ENCODE results near the gene OR11A1.

Gene OR11A1, protein sequence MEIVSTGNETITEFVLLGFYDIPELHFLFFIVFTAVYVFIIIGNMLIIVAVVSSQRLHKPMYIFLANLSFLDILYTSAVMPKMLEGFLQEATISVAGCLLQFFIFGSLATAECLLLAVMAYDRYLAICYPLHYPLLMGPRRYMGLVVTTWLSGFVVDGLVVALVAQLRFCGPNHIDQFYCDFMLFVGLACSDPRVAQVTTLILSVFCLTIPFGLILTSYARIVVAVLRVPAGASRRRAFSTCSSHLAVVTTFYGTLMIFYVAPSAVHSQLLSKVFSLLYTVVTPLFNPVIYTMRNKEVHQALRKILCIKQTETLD

DNA sequence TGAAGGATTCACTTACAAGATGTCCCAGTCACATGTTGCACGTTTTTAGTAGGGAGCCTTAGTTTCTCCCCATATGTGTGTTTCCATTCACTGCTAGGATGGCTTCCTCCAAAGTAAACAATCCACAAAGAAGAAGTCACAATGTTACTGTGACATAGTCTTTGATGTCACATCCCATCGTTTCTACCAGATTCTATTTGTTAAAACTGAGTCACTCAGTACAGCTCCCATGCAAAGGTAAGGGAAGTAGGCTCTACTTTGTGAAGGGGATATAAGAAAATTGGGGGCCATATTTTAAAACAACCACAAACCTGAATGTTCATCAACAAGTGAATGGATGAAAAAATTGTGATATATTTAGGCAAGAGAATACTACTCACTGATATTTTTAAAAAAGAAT is at the start of gene OR11A1, which contains the start of gene OR2H1:
Gene OR11A1, minus strand, starts transcription at position 101 of the 400 bp plus-strand sequence. CDS start 29,430 bp downstream, outside the sequence.
Gene OR2H1, plus strand, starts transcription at position 185 of the 400 bp plus-strand sequence. CDS start 4,615 bp downstream, outside the sequence.
- Histone ChIP-seq H3K27ac (no peak within 1 kb of the TSS), H3K27me3 (no peaks in the 10 kb centered on the region), H3K4me3 (no peak within 1 kb of the TSS), H3K36me3 (no peaks in the 10 kb centered on the region), H3K4me1 (no peaks in the 10 kb centered on the region), H3K9me3 (no peaks in the 10 kb centered on the region)
- DNase-seq: no peak
- intact Hi-C loops (cut with DNase I; ENCODE audit: low total_unique reads): no loop called here
- TF ChIP-seq, protein P1, sequence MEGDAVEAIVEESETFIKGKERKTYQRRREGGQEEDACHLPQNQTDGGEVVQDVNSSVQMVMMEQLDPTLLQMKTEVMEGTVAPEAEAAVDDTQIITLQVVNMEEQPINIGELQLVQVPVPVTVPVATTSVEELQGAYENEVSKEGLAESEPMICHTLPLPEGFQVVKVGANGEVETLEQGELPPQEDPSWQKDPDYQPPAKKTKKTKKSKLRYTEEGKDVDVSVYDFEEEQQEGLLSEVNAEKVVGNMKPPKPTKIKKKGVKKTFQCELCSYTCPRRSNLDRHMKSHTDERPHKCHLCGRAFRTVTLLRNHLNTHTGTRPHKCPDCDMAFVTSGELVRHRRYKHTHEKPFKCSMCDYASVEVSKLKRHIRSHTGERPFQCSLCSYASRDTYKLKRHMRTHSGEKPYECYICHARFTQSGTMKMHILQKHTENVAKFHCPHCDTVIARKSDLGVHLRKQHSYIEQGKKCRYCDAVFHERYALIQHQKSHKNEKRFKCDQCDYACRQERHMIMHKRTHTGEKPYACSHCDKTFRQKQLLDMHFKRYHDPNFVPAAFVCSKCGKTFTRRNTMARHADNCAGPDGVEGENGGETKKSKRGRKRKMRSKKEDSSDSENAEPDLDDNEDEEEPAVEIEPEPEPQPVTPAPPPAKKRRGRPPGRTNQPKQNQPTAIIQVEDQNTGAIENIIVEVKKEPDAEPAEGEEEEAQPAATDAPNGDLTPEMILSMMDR (IDR thresholded peaks at IDR 0.05): no peak

DNA sequence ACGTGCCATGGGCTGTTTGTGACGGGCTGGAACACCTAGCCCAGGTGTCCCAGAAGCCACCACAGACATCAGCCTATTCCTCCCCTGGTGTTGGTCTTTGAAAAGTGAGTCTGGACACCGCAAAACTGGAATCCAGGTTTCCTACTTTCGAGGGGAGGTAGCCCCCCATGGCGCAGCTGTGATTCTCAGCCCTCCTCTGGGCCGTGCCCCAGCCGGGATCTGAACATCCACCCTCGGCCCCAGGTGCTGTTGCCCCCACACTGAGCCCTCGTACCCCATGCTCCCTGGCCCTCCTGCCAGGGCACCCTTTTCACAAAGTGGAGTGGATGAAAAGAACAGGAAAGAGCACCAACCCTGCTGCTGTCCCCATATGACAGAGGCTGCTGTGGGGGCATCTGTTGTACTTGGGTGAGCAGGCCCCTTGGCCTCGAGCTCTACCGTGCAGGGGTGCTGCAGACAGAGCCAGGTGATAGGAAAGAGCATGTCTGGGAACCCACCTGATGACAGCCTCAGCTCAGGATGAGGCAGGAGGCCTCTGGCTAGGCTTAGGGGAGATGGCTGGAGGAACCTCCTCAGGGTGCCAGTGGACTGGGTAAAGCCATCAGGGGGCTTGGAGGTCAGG is 49.7 kb upstream of the OR11A1 start:
- no peak for DNase-seq
- no peak overlapping the region for H3K27ac ChIP-seq
- no peak overlapping the region for H3K4me3 ChIP-seq
- TF ChIP-seq, protein P1 (IDR thresholded peaks at IDR 0.05): no peak
- intact Hi-C loops (cut with DNase I; ENCODE audit: low total_unique reads): no loop called here
- peaks cover 0 to 7% of the 10 kb centered on the region in 2 donors for H3K27me3 ChIP-seq
- H3K9me3 ChIP-seq: no peaks in the 10 kb centered on the region
- H3K4me1 ChIP-seq: no peaks in the 10 kb centered on the region
- no peaks in the 10 kb centered on the region for H3K36me3 ChIP-seq

DNA sequence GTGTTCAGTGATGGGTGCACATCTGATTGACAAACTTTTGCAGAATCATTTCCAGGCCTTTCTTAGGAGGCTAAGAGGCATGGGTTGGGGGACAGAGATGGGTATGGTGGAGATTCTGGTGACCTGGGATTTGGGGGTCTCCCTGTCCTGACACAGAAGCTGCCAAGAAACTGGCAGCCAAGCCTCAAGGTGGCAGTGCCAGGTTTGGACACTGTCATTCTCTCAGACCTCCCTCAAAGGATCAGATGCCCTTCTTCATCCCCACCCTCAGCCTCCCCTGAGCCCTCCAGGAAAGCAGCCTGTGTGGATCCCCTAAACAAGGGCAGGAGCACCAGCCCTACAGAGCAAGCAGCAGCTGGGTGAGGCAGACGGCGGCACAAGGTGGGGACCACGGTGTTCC is 48.9 kb upstream of the OR11A1 start:
- Histone ChIP-seq H3K4me3 (no peak overlapping the region), H3K36me3 (no peaks in the 10 kb centered on the region), H3K4me1 (no peaks in the 10 kb centered on the region), H3K27me3 (peaks cover 0 to 11% of the 10 kb centered on the region in 2 donors), H3K9me3 (no peaks in the 10 kb centered on the region), H3K27ac (no peak overlapping the region)
- DNase-seq: no peak
- intact Hi-C loops (cut with DNase I; ENCODE audit: low total_unique reads): no loop called here
- TF ChIP-seq, protein P1 (IDR thresholded peaks at IDR 0.05): no peak

DNA sequence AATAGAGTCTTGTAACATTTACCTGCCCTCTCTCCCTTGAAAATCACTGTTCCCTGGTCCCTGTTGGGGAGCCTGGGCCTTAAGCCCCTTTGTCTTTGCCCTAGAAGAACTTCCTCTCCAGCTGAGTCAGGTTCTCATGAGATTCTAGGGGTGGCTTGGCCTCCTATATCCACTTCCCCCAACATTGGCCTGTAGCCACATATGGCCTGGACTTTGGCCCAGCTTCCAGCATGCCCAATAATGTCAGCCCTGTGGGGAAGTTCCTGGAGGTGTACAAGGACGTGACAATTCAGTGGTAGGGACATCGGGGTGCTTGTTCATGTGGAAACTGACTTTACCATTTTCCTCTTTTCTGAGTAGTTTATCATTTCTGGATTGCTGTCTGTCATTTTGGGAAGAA is 48.1 kb upstream of the OR11A1 start:
- Histone ChIP-seq H3K27ac (no peak overlapping the region), H3K36me3 (no peaks in the 10 kb centered on the region), H3K4me3 (no peak overlapping the region), H3K4me1 (no peaks in the 10 kb centered on the region), H3K27me3 (peaks cover 0 to 9% of the 10 kb centered on the region in 2 donors), H3K9me3 (no peaks in the 10 kb centered on the region)
- TF ChIP-seq, protein P1 (IDR thresholded peaks at IDR 0.05): no peak
- no peak for DNase-seq
- intact Hi-C loops (cut with DNase I; ENCODE audit: low total_unique reads): no loop called here

DNA sequence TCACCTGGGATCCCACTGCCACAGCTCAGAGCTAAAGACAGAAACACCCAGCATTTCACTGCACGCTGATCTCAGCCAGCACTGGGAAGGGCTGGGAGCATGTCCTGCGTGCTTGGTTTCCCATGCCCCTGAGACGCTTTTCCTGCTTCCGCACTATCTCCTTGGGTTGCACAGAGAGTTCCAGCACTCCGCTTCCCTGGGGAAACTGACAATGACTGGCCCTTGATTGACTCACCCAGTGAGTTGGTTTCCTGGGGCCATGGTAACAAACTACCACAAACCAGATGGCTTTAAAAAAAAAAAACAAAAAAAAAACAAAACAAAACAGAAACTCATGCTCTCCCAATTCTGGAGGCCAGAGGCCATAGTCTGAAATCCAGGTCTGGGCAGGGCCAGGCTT is 45.7 kb upstream of the OR11A1 start:
- TF ChIP-seq, protein P1 (IDR thresholded peaks at IDR 0.05): no peak
- DNase-seq: no peak
- Histone ChIP-seq H3K27me3 (peaks cover 0 to 6% of the 10 kb centered on the region in 2 donors), H3K4me1 (no peaks in the 10 kb centered on the region), H3K27ac (no peak overlapping the region), H3K9me3 (no peaks in the 10 kb centered on the region), H3K4me3 (no peak overlapping the region), H3K36me3 (no peaks in the 10 kb centered on the region)
- intact Hi-C loops (cut with DNase I; ENCODE audit: low total_unique reads): no loop called here
